A673 (cell line): Measurements from ENCODE around the gene CDT1. TPM values are rescaled to one million over a fixed set of nuclear protein-coding genes. Genes with fewer than 3 reads are reported as not detected.

Source experiments
- BruUV-seq: library from RNA; stranded (reverse); fragments of 400-500 nt; replicated peaks from 2 replicates; lab custom pipeline; 2021; lab: Mats Ljungman, UMichigan
- CTCF ChIA-PET: fragments of 300-600 bp; sonication (Branson Sonifier 250); formaldehyde crosslinking; loops from one replicate; lab custom pipeline; 2022; ENCODE audit warnings: antibody characterized with exemption; lab: Charles Lee
- POLR2A ChIA-PET: fragments of 300-600 bp; sonication (Branson Sonifier 250); formaldehyde crosslinking; loops from one replicate; lab custom pipeline; 2022; ENCODE audit warnings: antibody characterized with exemption; ENCODE audit not compliant: low non-redundant PET; lab: Charles Lee
- DNase-seq: peaks from one replicate; pipeline ENCODE4 v3.0.0-alpha.2; 2015; ENCODE audit warnings: low spot score
- H3K27ac ChIP-seq: fragments of 200-600 bp; sonication (generic); 2 replicates; pipeline ENCODE4 v1.5.1; 2016; ENCODE audit warnings: mixed run types, low read depth, mild to moderate bottlenecking, mixed read lengths, antibody characterized with exemption, low read length; ENCODE audit not compliant: poor library complexity, severe bottlenecking
- H3K27me3 ChIP-seq: fragments of 200-600 bp; sonication (generic); replicated peaks from 2 replicates; pipeline ENCODE4 v1.6.1; 2017; ENCODE audit warnings: mixed run types, low read depth, mild to moderate bottlenecking, mixed read lengths, antibody characterized with exemption, low read length; ENCODE audit not compliant: insufficient read depth, poor library complexity
- H3K36me3 ChIP-seq: fragments of 200-600 bp; sonication (generic); 2 replicates; pipeline ENCODE4 v1.6.1; 2016; ENCODE audit warnings: mixed run types, mild to moderate bottlenecking, mixed read lengths, antibody characterized with exemption, low read length; ENCODE audit not compliant: insufficient read depth, poor library complexity, severe bottlenecking
- H3K4me1 ChIP-seq: fragments of 200-600 bp; sonication (generic); 2 replicates; pipeline ENCODE4 v1.6.1; 2017; ENCODE audit warnings: mixed run types, mild to moderate bottlenecking, mixed read lengths, antibody characterized with exemption, low read length; ENCODE audit not compliant: insufficient read depth, poor library complexity, severe bottlenecking
- H3K4me3 ChIP-seq: fragments of 200-600 bp; sonication (generic); 2 replicates; pipeline ENCODE4 v1.5.1; 2016; ENCODE audit warnings: low read depth, mixed run types, mild to moderate bottlenecking, mixed read lengths, low read length; ENCODE audit not compliant: poor library complexity, severe bottlenecking
- H3K9me3 ChIP-seq: fragments of 200-600 bp; sonication (generic); 2 replicates; pipeline ENCODE4 v1.6.1; 2016; ENCODE audit warnings: mixed run types, low read depth, mild to moderate bottlenecking, mixed read lengths, antibody characterized with exemption, low read length; ENCODE audit not compliant: poor library complexity, severe bottlenecking
- CTCF ChIP-seq: fragments of 300-800, 200-600 bp; sonication (generic); conservative IDR thresholded peaks from 2 replicates; pipeline ENCODE4 v1.5.1; 2017; ENCODE audit warnings: low read depth, mild to moderate bottlenecking, antibody characterized with exemption, low read length, moderate library complexity, mixed read lengths
- EZH2 ChIP-seq: fragments of 200-600 bp; sonication (generic); IDR thresholded peaks from 2 replicates; pipeline ENCODE4 v1.6.1; 2017; ENCODE audit warnings: borderline replicate concordance, low read depth, mild to moderate bottlenecking, mixed read lengths, antibody characterized with exemption, low read length; ENCODE audit not compliant: poor library complexity, severe bottlenecking
- intact Hi-C: fragments of 100-400 bp; cut with micrococcal nuclease; formaldehyde crosslinking; loops from one replicate; pipeline ENCODE4 v1.10.0; 2022; ENCODE audit not compliant: unreplicated experiment
- total RNA-seq: library from RNA; stranded (reverse); gene quantifications from 2 replicates; pipeline ENCODE4 v1.2.3, GENCODE V29; 2021

CDT1 gene
- total RNA-seq, 1 experiment from 2014 or later, result 103 TPM

GRCh38 chr16:88759976-88760350, 43.6 kb upstream of the CDT1 start:
- H3K36me3 ChIP-seq, result peaks cover 4% of the 10 kb centered on the region
- H3K27ac ChIP-seq, result peak overlapping the region; percentile 23
- no peak for DNase-seq
- BruUV-seq, result no TSS peak
- no peak for TF ChIP-seq EZH2
- TF ChIP-seq CTCF, result no peak
- no peaks in the 10 kb centered on the region for H3K4me1 ChIP-seq
- POLR2A ChIA-PET, result no interaction called here
- H3K27me3 ChIP-seq, result no peaks in the 10 kb centered on the region
- H3K4me3 ChIP-seq, result no peak overlapping the region
- no peaks in the 10 kb centered on the region for H3K9me3 ChIP-seq
- intact Hi-C loops, result loop anchor here (10.0 kb wide), 1 partner anchor 455 kb away; the partner anchor contains the start of gene ZNF778
- CTCF ChIA-PET, result no interaction called here

- Histone ChIP-seq H3K4me1 (no peaks in the 10 kb centered on the region), H3K4me3 (no peak overlapping the region), H3K36me3 (peaks cover 4% of the 10 kb centered on the region), H3K27me3 (no peaks in the 10 kb centered on the region), H3K27ac (peak overlapping the region; percentile 23), H3K9me3 (no peaks in the 10 kb centered on the region)
- BruUV-seq, result no TSS peak
- no peak for TF ChIP-seq CTCF
- TF ChIP-seq EZH2, result no peak
- no peak for DNase-seq
- intact Hi-C loops, result no loop called here
- ChIA-PET CTCF (no interaction called here), POLR2A (no interaction called here)
These were observed 43.0 kb upstream of the CDT1 start for GRCh38 chr16:88760424-88761142.

GRCh38 chr16:88761143-88761534, 42.5 kb upstream of the CDT1 start:
- no peak for DNase-seq
- Histone ChIP-seq H3K9me3 (no peaks in the 10 kb centered on the region), H3K36me3 (peaks cover 4% of the 10 kb centered on the region), H3K27ac (no peak overlapping the region), H3K27me3 (no peaks in the 10 kb centered on the region), H3K4me3 (no peak overlapping the region), H3K4me1 (no peaks in the 10 kb centered on the region)
- BruUV-seq, result no TSS peak
- no peak for TF ChIP-seq CTCF
- no peak for TF ChIP-seq EZH2
- POLR2A ChIA-PET, result no interaction called here
- intact Hi-C loops, result no loop called here
- CTCF ChIA-PET, result no interaction called here
